IMR-90 (cell line): ENCODE measurements around the gene PTPN7. TPM values are rescaled to one million over a fixed set of nuclear protein-coding genes. Genes with fewer than 3 reads are reported as not detected.

Source experiments
- ATAC-seq: fragments of 200-7000 bp; cut with Tn5 transposase; 2 replicates; pipeline ENCODE4 v1.9.1; 2020; ENCODE audit warnings: low read depth, mild to moderate bottlenecking, moderate library complexity
- BruUV-seq: library from RNA; stranded (reverse); fragments of 400-500 nt; replicated peaks from 2 replicates; lab custom pipeline; 2021; lab: Mats Ljungman, UMichigan
- CTCF ChIA-PET: fragments of 300-600 bp; formaldehyde crosslinking; extraction: SDS; loops from one replicate; lab custom pipeline; 2021; ENCODE audit warnings: antibody characterized with exemption; lab: Yijun Ruan, JAX
- POLR2A ChIA-PET: fragments of 300-600 bp; sonication (Branson Sonifier 250); formaldehyde crosslinking; loops from one replicate; lab custom pipeline; 2022; ENCODE audit warnings: antibody characterized with exemption; ENCODE audit not compliant: unreplicated experiment; lab: Charles Lee
- DNase-seq: peaks from one replicate; pipeline ENCODE4 v3.0.0; 2013
- H2AFZ ChIP-seq: replicated peaks from 2 replicates; pipeline ENCODE3; 2013; ENCODE audit warnings: low read length, mild to moderate bottlenecking; ENCODE audit not compliant: poor library complexity
- H2AK5ac ChIP-seq: 2 replicates; pipeline ENCODE4 v1.6.1; 2013; ENCODE audit warnings: low read depth, low read length, inconsistent platforms
- H2AK9ac ChIP-seq: replicated peaks from 2 replicates; pipeline ENCODE3; 2013; ENCODE audit warnings: mild to moderate bottlenecking, low read depth, low read length, moderate library complexity; ENCODE audit not compliant: poor library complexity
- H2BK120ac ChIP-seq: 2 replicates; pipeline ENCODE4 v1.6.1; 2013; ENCODE audit warnings: low read depth, low read length, inconsistent platforms
- H2BK15ac ChIP-seq: 3 replicates; pipeline ENCODE4 v1.6.1; 2013; ENCODE audit warnings: low read depth, low read length, inconsistent platforms
- H2BK20ac ChIP-seq: 2 replicates; pipeline ENCODE4 v1.6.1; 2013; ENCODE audit warnings: low read depth, mild to moderate bottlenecking, inconsistent platforms, low read length, moderate library complexity
- H2BK5ac ChIP-seq: 2 replicates; pipeline ENCODE4 v1.6.1; 2013; ENCODE audit warnings: mild to moderate bottlenecking, low read depth, low read length, inconsistent platforms; ENCODE audit not compliant: poor library complexity, severe bottlenecking
- H3K14ac ChIP-seq: replicated peaks from 2 replicates; pipeline ENCODE4 v1.6.1; 2013; ENCODE audit warnings: low read depth, low read length, inconsistent platforms
- H3K18ac ChIP-seq: 2 replicates; pipeline ENCODE4 v1.6.1; 2013; ENCODE audit warnings: low read depth, low read length, control low read depth
- H3K23ac ChIP-seq: 2 replicates; pipeline ENCODE4 v1.6.1; 2013; ENCODE audit warnings: low read depth, low read length, inconsistent platforms
- H3K27ac ChIP-seq: 2 replicates; pipeline ENCODE4 v1.5.1; 2013; ENCODE audit warnings: mild to moderate bottlenecking, control low read depth, low read length; ENCODE audit not compliant: insufficient read depth
- H3K27me3 ChIP-seq: 2 replicates; pipeline ENCODE4 v1.6.1; 2013; ENCODE audit warnings: low read length; ENCODE audit not compliant: control insufficient read depth, insufficient read depth
- H3K36me3 ChIP-seq: 2 replicates; pipeline ENCODE4 v1.6.1; 2013; ENCODE audit warnings: low read length, mixed read lengths; ENCODE audit not compliant: control insufficient read depth, insufficient read depth
- H3K4ac ChIP-seq: 2 replicates; pipeline ENCODE4 v1.6.1; 2013; ENCODE audit warnings: low read depth, low read length, inconsistent platforms
- H3K4me1 ChIP-seq: 2 replicates; pipeline ENCODE4 v1.6.1; 2013; ENCODE audit warnings: low read length, mixed read lengths; ENCODE audit not compliant: control insufficient read depth, insufficient read depth
- H3K4me2 ChIP-seq: 2 replicates; pipeline ENCODE4 v1.6.1; 2013; ENCODE audit warnings: low read depth, mild to moderate bottlenecking, control low read depth, low read length, moderate library complexity
- H3K4me3 ChIP-seq: 2 replicates; pipeline ENCODE4 v1.5.1; 2013; ENCODE audit warnings: low read depth, mild to moderate bottlenecking, control low read depth, low read length, moderate library complexity; ENCODE audit not compliant: insufficient read depth
- H3K56ac ChIP-seq: 2 replicates; pipeline ENCODE4 v1.6.1; 2013; ENCODE audit warnings: low read length, inconsistent platforms; ENCODE audit not compliant: insufficient read depth; ENCODE audit errors: extremely low read depth
- H3K79me1 ChIP-seq, 2 experiments: 2 replicates each; pipeline ENCODE4 v1.6.1; 2013; ENCODE audit warnings: low read length in 2 of 2, inconsistent platforms in 1 of 2, low read depth in 1 of 2
- H3K9ac ChIP-seq: 2 replicates; pipeline ENCODE4 v1.6.1; 2013; ENCODE audit warnings: low read depth, low read length, control low read depth
- H3K9me1 ChIP-seq: 2 replicates; pipeline ENCODE4 v1.6.1; 2013; ENCODE audit warnings: low read length, inconsistent platforms; ENCODE audit not compliant: insufficient read depth
- H3K9me3 ChIP-seq: 2 replicates; pipeline ENCODE4 v1.6.1; 2013; ENCODE audit warnings: low read length; ENCODE audit not compliant: control insufficient read depth, insufficient read depth
- H4K20me1 ChIP-seq: 2 replicates; pipeline ENCODE4 v1.6.1; 2013; ENCODE audit warnings: low read length, inconsistent platforms; ENCODE audit not compliant: insufficient read depth
- H4K5ac ChIP-seq: 2 replicates; pipeline ENCODE4 v1.6.1; 2013; ENCODE audit warnings: mild to moderate bottlenecking, low read depth, low read length, control low read depth
- H4K8ac ChIP-seq, 2 experiments: 2 replicates each; pipeline ENCODE4 v1.6.1; 2013; ENCODE audit warnings: low read depth in 2 of 2, low read length in 2 of 2, control low read depth in 1 of 2, inconsistent platforms in 1 of 2
- H4K91ac ChIP-seq: 2 replicates; pipeline ENCODE4 v1.6.1; 2013; ENCODE audit warnings: low read depth, low read length, inconsistent platforms; ENCODE audit not compliant: insufficient read depth
- BHLHE40 ChIP-seq: fragments of 150-350 bp; IDR thresholded peaks from 2 replicates; pipeline ENCODE4 v1.6.1; 2016; ENCODE audit warnings: mild to moderate bottlenecking, low read depth, low read length
- CEBPB ChIP-seq: IDR thresholded peaks from 2 replicates; pipeline ENCODE4 v1.6.1; 2012; ENCODE audit warnings: low read depth, low read length, improper control_type of control experiment
- FOS ChIP-seq: fragments of 150-350 bp; IDR thresholded peaks from 2 replicates; pipeline ENCODE4 v1.6.1; 2016; ENCODE audit warnings: low read depth, low read length
- MAFK ChIP-seq: IDR thresholded peaks from 2 replicates; pipeline ENCODE4 v1.6.1; 2012; ENCODE audit warnings: low read depth, low read length, improper control_type of control experiment
- POLR2A ChIP-seq: IDR thresholded peaks from 2 replicates; pipeline ENCODE4 v1.6.1; 2012; ENCODE audit warnings: mild to moderate bottlenecking, low read depth, low read length
- RAD21 ChIP-seq: IDR thresholded peaks from 2 replicates; pipeline ENCODE4 v1.6.1; 2012; ENCODE audit warnings: low read length, improper control_type of control experiment
- WGBS, 2 experiments: methylation state at CpG; one replicate each; pipeline versions ENCODE4 v1.1.5 to v1.1.7; 2013; ENCODE audit warnings: missing lambda C conversion rate in 2 of 2; ENCODE audit not compliant: insufficient read length in 1 of 2; ENCODE audit errors: extremely low coverage in 2 of 2; 5-methylcytosine and 5-hydroxymethylcytosine counted together
- dilution Hi-C: fragments of 300-500 bp; cut with HindIII; formaldehyde crosslinking; loops from one replicate; pipeline ENCODE4 v1.14.3; 2018; ENCODE audit warnings: low sequenced_read_pairs; ENCODE audit not compliant: unreplicated experiment
- in situ Hi-C: fragments of 300-500 bp; cut with MboI; formaldehyde crosslinking; loops from 3 replicates; pipeline ENCODE4 v1.14.3; 2019; ENCODE audit warnings: low sequenced_read_pairs, inconsistent platforms, mixed read lengths
- intact Hi-C: fragments of 100-400 bp; cut with micrococcal nuclease; formaldehyde crosslinking; loops from 2 replicates; pipeline ENCODE4 v1.10.0; 2022
- polyA plus RNA-seq, 3 experiments: library from polyadenylated mRNA; depleted of rRNA; stranded (reverse); fragments of >200 nt; gene quantifications; 2 replicates each; pipeline ENCODE4 v1.2.3, GENCODE V29; 2012; ENCODE audit warnings: low replicate concordance in 1 of 3
- total RNA-seq: library from RNA; depleted of rRNA; stranded (reverse); fragments of >200 nt; gene quantifications from 2 replicates; pipeline ENCODE4 v1.2.3, GENCODE V29; 2012
- TF ChIP-seq, protein P1 (sequence below): fragments of 150-350 bp; IDR thresholded peaks from 2 replicates; pipeline ENCODE4 v1.6.1; 2017; ENCODE audit warnings: mild to moderate bottlenecking, antibody characterized with exemption, low read length, low read depth

Gene PTPN7
- total and polyA plus RNA-seq, 2 of the 4 experiments (the other 2 are of a cell fraction): 0.05 TPM; not detected in 1

DNA sequence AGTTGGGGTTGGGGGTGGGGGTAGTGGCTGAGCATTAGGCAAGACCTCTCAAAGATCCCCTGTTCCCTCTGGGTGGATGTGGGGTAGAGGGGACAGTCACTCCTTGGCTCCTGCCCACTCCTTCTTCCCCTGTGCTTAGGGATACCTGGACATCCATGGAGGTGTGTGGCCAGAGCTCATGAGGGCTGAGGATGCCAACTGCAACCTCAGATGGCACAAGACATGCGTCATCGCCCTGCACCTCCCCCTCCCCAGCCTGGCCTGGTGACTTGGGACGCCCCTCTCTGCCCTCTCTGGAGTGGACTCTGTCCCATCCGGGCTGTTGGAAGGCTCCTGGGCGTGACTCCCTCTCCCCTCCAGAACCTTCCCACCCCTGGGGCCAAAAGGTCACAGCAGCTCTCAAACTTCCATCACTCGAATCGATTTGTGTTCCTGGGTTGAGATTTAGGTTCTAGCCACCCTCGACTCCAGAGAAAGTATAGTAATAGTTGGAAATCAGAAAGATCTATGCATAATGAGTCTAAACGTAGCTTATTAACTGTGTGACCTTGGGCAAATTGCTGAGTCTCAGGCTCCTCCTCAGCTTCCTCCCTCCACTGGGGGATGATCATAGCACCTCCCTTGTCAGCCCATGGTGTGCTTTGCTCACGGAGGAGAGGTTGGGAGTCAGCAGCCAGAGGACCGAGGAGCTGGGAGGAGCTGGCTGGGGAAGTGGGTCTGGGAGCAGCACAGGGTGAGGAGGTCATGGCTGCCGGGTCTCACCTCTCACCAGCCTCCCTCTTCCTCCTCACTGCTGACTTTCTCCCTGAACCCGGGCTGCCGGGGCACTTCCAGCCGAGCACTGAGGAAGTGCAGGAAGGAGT, 2.2 kb upstream of the PTPN7 start:
- Histone ChIP-seq H4K5ac (no peak overlapping the region), H3K4me1 (no peaks in the 10 kb centered on the region), H3K14ac (no peak overlapping the region), H2BK20ac (no peak overlapping the region), H3K4me2 (no peak overlapping the region), H3K23ac (no peak overlapping the region), H4K8ac (no peak overlapping the region), H2BK15ac (no peak overlapping the region), H2BK5ac (no peak overlapping the region), H3K18ac (no peak overlapping the region), H4K20me1 (no peaks in the 10 kb centered on the region), H2AK5ac (no peak overlapping the region), H3K4ac (no peak overlapping the region), H3K9me1 (no peaks in the 10 kb centered on the region), H3K9me3 (no peaks in the 10 kb centered on the region), H4K91ac (no peak overlapping the region), H3K36me3 (no peaks in the 10 kb centered on the region), H2AK9ac (no peak overlapping the region), H2BK120ac (no peak overlapping the region), H3K27ac (no peak overlapping the region), H2AFZ (no peak overlapping the region), H3K4me3 (no peak overlapping the region), H3K79me1 (no peaks in the 10 kb centered on the region), H3K27me3 (peaks cover 35% of the 10 kb centered on the region), H3K56ac (no peak overlapping the region), H3K9ac (no peak overlapping the region)
- ATAC-seq (no peak), DNase-seq (no peak)
- 40% methylated on average over 1 of the region's 15 CpGs; no CpG with 5 or more reads in 1 of the 2 experiments for WGBS, 2 experiments
- ChIA-PET POLR2A (no interaction called here), CTCF (interaction anchor here (0.6 to 1.0 kb wide), 2 partner anchors 8 to 466 kb away, joined by 3 to 5 read pairs; no protein-coding TSS in a partner anchor)
- in situ Hi-C loops: no loop called here
- TF ChIP-seq, protein P1, sequence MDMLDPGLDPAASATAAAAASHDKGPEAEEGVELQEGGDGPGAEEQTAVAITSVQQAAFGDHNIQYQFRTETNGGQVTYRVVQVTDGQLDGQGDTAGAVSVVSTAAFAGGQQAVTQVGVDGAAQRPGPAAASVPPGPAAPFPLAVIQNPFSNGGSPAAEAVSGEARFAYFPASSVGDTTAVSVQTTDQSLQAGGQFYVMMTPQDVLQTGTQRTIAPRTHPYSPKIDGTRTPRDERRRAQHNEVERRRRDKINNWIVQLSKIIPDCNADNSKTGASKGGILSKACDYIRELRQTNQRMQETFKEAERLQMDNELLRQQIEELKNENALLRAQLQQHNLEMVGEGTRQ: no peak
- TF ChIP-seq POLR2A (no peak), MAFK (no peak), BHLHE40 (no peak), RAD21 (no peak), FOS (no peak), CEBPB (no peak)
- dilution Hi-C loops: no loop called here
- intact Hi-C loops: loop anchor here (10.0 kb wide), 1 partner anchor 888 kb away; no protein-coding TSS in a partner anchor
- no TSS peak for BruUV-seq
